Right atrium auricular region (tissue), 2 donors: ENCODE measurements around the gene RPS26. TPM values are rescaled to one million over a fixed set of nuclear protein-coding genes. Genes with fewer than 3 reads are reported as not detected.

Experiments
- DNase-seq: peaks from one replicate; pipeline ENCODE4 v3.0.0-alpha.2; 2019; ENCODE audit warnings: low spot score
- H3K27ac ChIP-seq, 2 donors: fragments of 200-600 bp; sonication (generic); 1 replicate in 1 of 2; 2 replicates in 1 of 2; pipeline ENCODE4 v1.5.1; 2016 to 2019
- H3K27me3 ChIP-seq, 2 donors: fragments of 200-600 bp; sonication (generic); one replicate each; pipeline versions ENCODE4 v1.5.1 to v1.6.0; 2017 to 2019
- H3K36me3 ChIP-seq: fragments of 200-600 bp; sonication (generic); one replicate; pipeline ENCODE4 v1.5.1; 2016
- H3K4me1 ChIP-seq, 2 donors: fragments of 200-600 bp; sonication (generic); one replicate each; pipeline versions ENCODE4 v1.5.1 to v1.6.0; 2017 to 2019
- H3K4me3 ChIP-seq, 2 donors: fragments of 200-600 bp; sonication (generic); 1 replicate in 1 of 2; 2 replicates in 1 of 2; pipeline ENCODE4 v1.5.1; 2017 to 2019; ENCODE audit warnings: mild to moderate bottlenecking in 1 of 2, moderate library complexity in 1 of 2
- H3K9me3 ChIP-seq, 2 donors: fragments of 200-600 bp; sonication (generic); one replicate each; pipeline ENCODE4 v1.5.1; 2019
- CTCF ChIP-seq, 2 donors: fragments of 200-600 bp; sonication (generic); IDR thresholded peaks; one replicate each; pipeline ENCODE4 v1.5.1; 2019; ENCODE audit warnings: antibody characterized with exemption in 2 of 2
- total RNA-seq, 2 donors: library from RNA; depleted of rRNA; stranded (reverse); fragments of >200 nt; gene quantifications; one replicate each; pipeline ENCODE4 v1.1.0, GENCODE V29; 2016

Gene RPS26
- total RNA-seq, 2 donors from 2014 or later, result 134 to 1,492 TPM

- H3K9me3 ChIP-seq, result no peaks in the 10 kb centered on the region
- no peaks in the 10 kb centered on the region for H3K27me3 ChIP-seq
- H3K27ac ChIP-seq, result no peak overlapping the region
- peaks cover 0 to 25% of the 10 kb centered on the region in 2 donors for H3K4me1 ChIP-seq
- no peak for TF ChIP-seq CTCF (IDR thresholded peaks at IDR 0.05)
- H3K36me3 ChIP-seq, result no peaks in the 10 kb centered on the region
- no peak for DNase-seq
- no peak overlapping the region for H3K4me3 ChIP-seq
Observed at GRCh38 chr12:56082967-56083366, 41.2 kb downstream of the RPS26 start.

GRCh38 chr12:56084958-56085543 is 43.3 kb downstream of the RPS26 start:
- no peaks in the 10 kb centered on the region for H3K36me3 ChIP-seq
- H3K27ac ChIP-seq, result no peak overlapping the region
- peaks cover 0 to 15% of the 10 kb centered on the region in 2 donors for H3K4me1 ChIP-seq
- H3K9me3 ChIP-seq, result no peaks in the 10 kb centered on the region
- H3K4me3 ChIP-seq, result no peak overlapping the region
- no peaks in the 10 kb centered on the region for H3K27me3 ChIP-seq
- no peak for DNase-seq
- TF ChIP-seq CTCF (IDR thresholded peaks at IDR 0.05), result no peak

GRCh38 chr12:56086096-56086495 is 44.4 kb downstream of the RPS26 start:
- no peaks in the 10 kb centered on the region for H3K27me3 ChIP-seq
- no peak overlapping the region for H3K27ac ChIP-seq
- H3K36me3 ChIP-seq, result no peaks in the 10 kb centered on the region
- TF ChIP-seq CTCF (IDR thresholded peaks at IDR 0.05), result no peak
- DNase-seq, result no peak
- H3K4me3 ChIP-seq, result no peak overlapping the region
- no peaks in the 10 kb centered on the region for H3K9me3 ChIP-seq
- H3K4me1 ChIP-seq, result peaks cover 0 to 10% of the 10 kb centered on the region in 2 donors

- H3K27ac ChIP-seq, result no peak overlapping the region
- peaks cover 0 to 10% of the 10 kb centered on the region in 2 donors for H3K4me1 ChIP-seq
- H3K36me3 ChIP-seq, result no peaks in the 10 kb centered on the region
- H3K9me3 ChIP-seq, result no peaks in the 10 kb centered on the region
- DNase-seq, result no peak
- no peak for TF ChIP-seq CTCF (IDR thresholded peaks at IDR 0.05)
- H3K27me3 ChIP-seq, result no peaks in the 10 kb centered on the region
- H3K4me3 ChIP-seq, result no peak overlapping the region
Observed at GRCh38 chr12:56086608-56087007, 44.9 kb downstream of the RPS26 start.

GRCh38 chr12:56087220-56087619 is 45.5 kb downstream of the RPS26 start:
- no peak for TF ChIP-seq CTCF (IDR thresholded peaks at IDR 0.05)

More at GRCh38 chr12:56087220-56087619, 45.5 kb downstream of the RPS26 start:
- no peaks in the 10 kb centered on the region for H3K9me3 ChIP-seq
- DNase-seq, result peak; percentile 71
- H3K36me3 ChIP-seq, result no peaks in the 10 kb centered on the region
- peaks cover 0 to 10% of the 10 kb centered on the region in 2 donors for H3K4me1 ChIP-seq
- H3K27me3 ChIP-seq, result no peaks in the 10 kb centered on the region
- peak overlapping the region in 1 of 2 donors; percentile 67 for H3K27ac ChIP-seq
- no peak overlapping the region for H3K4me3 ChIP-seq

Other genes with a start within 250 kb of the RPS26 start
- 10 to 100 TPM; 61.4 to 70.8 TPM for gene SARNP, start 224.2 kb upstream of the RPS26 start, total RNA-seq
- gene ORMDL2, start 223.9 kb upstream of the RPS26 start, total RNA-seq, result 10 to 100 TPM in 1 of 2 donors, 1 to 10 TPM in 1; 6.5 to 17.1 TPM
- 10 to 100 TPM; 23.4 to 35.0 TPM for gene DNAJC14, start 212.3 kb upstream of the RPS26 start, total RNA-seq
- 1 to 10 TPM; 5.0 to 7.7 TPM for gene MMP19, start 199.0 kb upstream of the RPS26 start, total RNA-seq
- 10 to 100 TPM; 17.6 to 20.6 TPM for gene PYM1, start 114.0 kb upstream of the RPS26 start, total RNA-seq
- 10 to 100 TPM in 1 of 2 donors, 1 to 10 TPM in 1; 7.3 to 22.8 TPM for gene DGKA, start 110.8 kb upstream of the RPS26 start, total RNA-seq
- 1 to 10 TPM in 1 of 2 donors, under 1 TPM in 1; 0.67 to 1.1 TPM for gene PMEL, start 75.9 kb upstream of the RPS26 start, total RNA-seq
- 10 to 100 TPM in 1 of 2 donors, 1 to 10 TPM in 1; 5.4 to 13.8 TPM for gene CDK2, start 75.1 kb upstream of the RPS26 start, total RNA-seq
- gene RAB5B, start 67.8 kb upstream of the RPS26 start, total RNA-seq, result 100 to 1,000 TPM in 1 of 2 donors, 10 to 100 TPM in 1; 93.5 to 108 TPM
- 10 to 100 TPM; 23.9 to 37.7 TPM for gene SUOX, start 44.6 kb upstream of the RPS26 start, total RNA-seq
- 1 to 10 TPM; 2.6 to 3.9 TPM for gene IKZF4, start 20.9 kb upstream of the RPS26 start, total RNA-seq
- 1 to 10 TPM; 3.2 to 7.2 TPM for gene ERBB3, start 38.2 kb downstream of the RPS26 start, total RNA-seq
- 100 to 1,000 TPM in 1 of 2 donors, 10 to 100 TPM in 1; 91.4 to 116 TPM for gene PA2G4, start 62.6 kb downstream of the RPS26 start, total RNA-seq
- gene RPL41, start 74.7 kb downstream of the RPS26 start, total RNA-seq, result 1,000 to 10,000 TPM in 1 of 2 donors, 100 to 1,000 TPM in 1; 606 to 2,188 TPM
- 1 to 10 TPM; 2.1 to 2.9 TPM for gene ZC3H10, start 76.3 kb downstream of the RPS26 start, total RNA-seq
- gene ESYT1, start 86.3 kb downstream of the RPS26 start, total RNA-seq, result 10 to 100 TPM; 25.4 to 74.0 TPM
- 10 to 100 TPM; 36.1 to 55.1 TPM for gene MYL6B, start 110.7 kb downstream of the RPS26 start, total RNA-seq
- 1,000 to 10,000 TPM in 1 of 2 donors, 100 to 1,000 TPM in 1; 567 to 1,179 TPM for gene MYL6, start 116.4 kb downstream of the RPS26 start, total RNA-seq
- 10 to 100 TPM; 45.0 to 70.2 TPM for gene SMARCC2, start 147.6 kb downstream of the RPS26 start, total RNA-seq
- gene RNF41, start 180.0 kb downstream of the RPS26 start, total RNA-seq, result 10 to 100 TPM; 45.1 to 88.4 TPM
- gene NABP2, start 182.4 kb downstream of the RPS26 start, total RNA-seq, result 10 to 100 TPM; 19.7 to 23.6 TPM
- not detected for gene SLC39A5, start 188.1 kb downstream of the RPS26 start, total RNA-seq
- 10 to 100 TPM; 12.4 to 22.1 TPM for gene ANKRD52, start 216.5 kb downstream of the RPS26 start, total RNA-seq
- 100 to 1,000 TPM in 1 of 2 donors, 10 to 100 TPM in 1; 68.5 to 149 TPM for gene COQ10A, start 225.0 kb downstream of the RPS26 start, total RNA-seq